ENCODE results near the gene EVC. TPM values are rescaled to one million over a fixed set of nuclear protein-coding genes. Genes with fewer than 3 reads are reported as not detected.
"Not testable (repeated sequence)": the region's sequence is repeated elsewhere in the genome, so short reads cannot be mapped to it uniquely, and the experiment has no call there.

Gene EVC
- total and polyA plus RNA-seq, 2 donors from 2014 or later = 7.8 to 159 TPM

DNA sequence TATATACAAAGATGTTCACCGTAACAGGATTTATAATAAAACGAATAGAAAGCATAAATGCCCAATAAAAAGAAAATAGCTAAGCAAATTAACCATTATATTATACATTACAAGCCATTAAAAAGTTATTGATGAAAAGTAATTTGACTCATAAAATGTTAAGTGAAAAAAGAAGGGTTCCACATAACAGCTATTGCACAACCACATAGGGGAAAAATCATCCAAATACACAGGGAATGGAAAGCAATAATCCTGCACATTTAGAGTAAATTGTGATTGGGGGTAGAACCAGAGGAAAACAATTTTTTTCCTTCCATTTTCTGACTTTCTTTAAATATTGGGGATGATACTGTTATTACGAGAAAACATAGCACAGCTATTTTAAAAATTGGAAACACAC is 143.9 kb downstream of the EVC start:
- Histone ChIP-seq H3K27ac (ENCODE audit: low read depth in 2 of 2, low read length in 2 of 2) (no peak overlapping the region), H3K4me3 (ENCODE audit: low read length in 3 of 3) (no peak overlapping the region), H3K9ac (ENCODE audit: low read length in 3 of 3) (no peak overlapping the region), H3K4me1 (ENCODE audit: control insufficient read depth in 2 of 3, insufficient read depth in 2 of 3, low read depth in 1 of 3, low read length in 3 of 3) (no peaks in the 10 kb centered on the region), H3K27me3 (ENCODE audit: control insufficient read depth, insufficient read depth, low read length) (no peaks in the 10 kb centered on the region), H3K36me3 (ENCODE audit: control insufficient read depth in 2 of 3, insufficient read depth in 3 of 3, low read length in 3 of 3) (peaks cover 0 to 2% (median 0%) of the 10 kb centered on the region in 3 donors), H3K9me3 (ENCODE audit: control insufficient read depth in 2 of 3, insufficient read depth in 1 of 3, low read length in 3 of 3) (peaks cover 0 to 2% (median 0%) of the 10 kb centered on the region in 3 donors)
- intact Hi-C loops (cut with DNase I) = no loop called here
- TF ChIP-seq, protein P1, sequence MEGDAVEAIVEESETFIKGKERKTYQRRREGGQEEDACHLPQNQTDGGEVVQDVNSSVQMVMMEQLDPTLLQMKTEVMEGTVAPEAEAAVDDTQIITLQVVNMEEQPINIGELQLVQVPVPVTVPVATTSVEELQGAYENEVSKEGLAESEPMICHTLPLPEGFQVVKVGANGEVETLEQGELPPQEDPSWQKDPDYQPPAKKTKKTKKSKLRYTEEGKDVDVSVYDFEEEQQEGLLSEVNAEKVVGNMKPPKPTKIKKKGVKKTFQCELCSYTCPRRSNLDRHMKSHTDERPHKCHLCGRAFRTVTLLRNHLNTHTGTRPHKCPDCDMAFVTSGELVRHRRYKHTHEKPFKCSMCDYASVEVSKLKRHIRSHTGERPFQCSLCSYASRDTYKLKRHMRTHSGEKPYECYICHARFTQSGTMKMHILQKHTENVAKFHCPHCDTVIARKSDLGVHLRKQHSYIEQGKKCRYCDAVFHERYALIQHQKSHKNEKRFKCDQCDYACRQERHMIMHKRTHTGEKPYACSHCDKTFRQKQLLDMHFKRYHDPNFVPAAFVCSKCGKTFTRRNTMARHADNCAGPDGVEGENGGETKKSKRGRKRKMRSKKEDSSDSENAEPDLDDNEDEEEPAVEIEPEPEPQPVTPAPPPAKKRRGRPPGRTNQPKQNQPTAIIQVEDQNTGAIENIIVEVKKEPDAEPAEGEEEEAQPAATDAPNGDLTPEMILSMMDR (IDR thresholded peaks at IDR 0.05; ENCODE audit: borderline replicate concordance, extremely low read depth, insufficient read depth) = no peak
- FAIRE-seq = no peak
- DNase-seq = no peak

GRCh38 chr4:5856362-5856761 is 145.4 kb downstream of the EVC start:
- FAIRE-seq; H3K4me3 ChIP-seq (ENCODE audit: low read length in 3 of 3); H3K36me3 ChIP-seq (ENCODE audit: control insufficient read depth in 2 of 3, insufficient read depth in 3 of 3, low read length in 3 of 3); H3K27me3 ChIP-seq (ENCODE audit: control insufficient read depth, insufficient read depth, low read length); intact Hi-C loops (cut with DNase I); H3K9ac ChIP-seq (ENCODE audit: low read length in 3 of 3); H3K27ac ChIP-seq (ENCODE audit: low read depth in 2 of 2, low read length in 2 of 2); H3K4me1 ChIP-seq (ENCODE audit: control insufficient read depth in 2 of 3, insufficient read depth in 2 of 3, low read depth in 1 of 3, low read length in 3 of 3); DNase-seq; H3K9me3 ChIP-seq (ENCODE audit: control insufficient read depth in 2 of 3, insufficient read depth in 1 of 3, low read length in 3 of 3): not testable (repeated sequence)

DNA sequence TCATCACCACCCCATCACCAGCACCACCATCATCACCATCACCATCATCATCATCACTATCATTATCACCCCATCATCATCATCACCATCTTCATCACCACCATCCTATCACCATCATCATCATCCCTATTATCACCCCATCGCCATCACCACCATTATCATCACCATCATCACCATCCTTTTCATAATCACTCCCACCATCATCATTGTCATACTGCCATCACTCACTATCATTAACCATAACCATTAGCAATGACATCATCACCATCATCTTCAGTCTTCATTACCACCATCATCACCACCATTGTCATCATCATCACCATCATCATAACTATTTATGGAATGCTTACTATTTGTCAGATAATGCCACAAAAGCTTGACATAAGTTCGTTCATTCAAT is 146.2 kb downstream of the EVC start:
- no peak overlapping the region for H3K9ac ChIP-seq (ENCODE audit: low read length in 3 of 3)
- peaks cover 0 to 2% (median 0%) of the 10 kb centered on the region in 3 donors for H3K36me3 ChIP-seq (ENCODE audit: control insufficient read depth in 2 of 3, insufficient read depth in 3 of 3, low read length in 3 of 3)
- TF ChIP-seq, protein P1 (IDR thresholded peaks at IDR 0.05; ENCODE audit: borderline replicate concordance, extremely low read depth, insufficient read depth) = no peak
- FAIRE-seq (no peak), DNase-seq (no peak)
- H3K4me1 ChIP-seq (ENCODE audit: control insufficient read depth in 2 of 3, insufficient read depth in 2 of 3, low read depth in 1 of 3, low read length in 3 of 3) = no peaks in the 10 kb centered on the region
- no peak overlapping the region for H3K27ac ChIP-seq (ENCODE audit: low read depth in 2 of 2, low read length in 2 of 2)
- no peak overlapping the region for H3K4me3 ChIP-seq (ENCODE audit: low read length in 3 of 3)
- H3K27me3 ChIP-seq (ENCODE audit: control insufficient read depth, insufficient read depth, low read length) = no peaks in the 10 kb centered on the region
- H3K9me3 ChIP-seq (ENCODE audit: control insufficient read depth in 2 of 3, insufficient read depth in 1 of 3, low read length in 3 of 3) = peaks cover 0 to 3% (median 2%) of the 10 kb centered on the region in 3 donors
- intact Hi-C loops (cut with DNase I) = no loop called here

- intact Hi-C loops (cut with DNase I) = no loop called here
- Histone ChIP-seq H3K9me3 (ENCODE audit: control insufficient read depth in 2 of 3, insufficient read depth in 1 of 3, low read length in 3 of 3) (peaks cover 0 to 3% (median 2%) of the 10 kb centered on the region in 3 donors), H3K27me3 (ENCODE audit: control insufficient read depth, insufficient read depth, low read length) (no peaks in the 10 kb centered on the region), H3K36me3 (ENCODE audit: control insufficient read depth in 2 of 3, insufficient read depth in 3 of 3, low read length in 3 of 3) (peaks cover 0 to 2% (median 0%) of the 10 kb centered on the region in 3 donors), H3K4me3 (ENCODE audit: low read length in 3 of 3) (no peak overlapping the region), H3K4me1 (ENCODE audit: control insufficient read depth in 2 of 3, insufficient read depth in 2 of 3, low read depth in 1 of 3, low read length in 3 of 3) (no peaks in the 10 kb centered on the region), H3K9ac (ENCODE audit: low read length in 3 of 3) (no peak overlapping the region), H3K27ac (ENCODE audit: low read depth in 2 of 2, low read length in 2 of 2) (no peak overlapping the region)
- FAIRE-seq = no peak
- DNase-seq = no peak
- TF ChIP-seq, protein P1 (IDR thresholded peaks at IDR 0.05; ENCODE audit: borderline replicate concordance, extremely low read depth, insufficient read depth) = no peak
Measured at GRCh38 chr4:5858020-5858769, 147.2 kb downstream of the EVC start.
